A673 (cell line): ENCODE measurements around the gene KRT76.

ENCODE experiments used
- EZH2 ChIP-seq: fragments of 200-600 bp; sonication (generic); IDR thresholded peaks from 2 replicates; pipeline ENCODE4 v1.6.1; 2017; ENCODE audit warnings: borderline replicate concordance, low read depth, mild to moderate bottlenecking, mixed read lengths, antibody characterized with exemption, low read length; ENCODE audit not compliant: poor library complexity, severe bottlenecking
- TF ChIP-seq, protein P1 (sequence below): fragments of 300-800, 200-600 bp; sonication (generic); conservative IDR thresholded peaks from 2 replicates; pipeline ENCODE4 v1.5.1; 2017; ENCODE audit warnings: low read depth, mild to moderate bottlenecking, antibody characterized with exemption, low read length, moderate library complexity, mixed read lengths

DNA sequence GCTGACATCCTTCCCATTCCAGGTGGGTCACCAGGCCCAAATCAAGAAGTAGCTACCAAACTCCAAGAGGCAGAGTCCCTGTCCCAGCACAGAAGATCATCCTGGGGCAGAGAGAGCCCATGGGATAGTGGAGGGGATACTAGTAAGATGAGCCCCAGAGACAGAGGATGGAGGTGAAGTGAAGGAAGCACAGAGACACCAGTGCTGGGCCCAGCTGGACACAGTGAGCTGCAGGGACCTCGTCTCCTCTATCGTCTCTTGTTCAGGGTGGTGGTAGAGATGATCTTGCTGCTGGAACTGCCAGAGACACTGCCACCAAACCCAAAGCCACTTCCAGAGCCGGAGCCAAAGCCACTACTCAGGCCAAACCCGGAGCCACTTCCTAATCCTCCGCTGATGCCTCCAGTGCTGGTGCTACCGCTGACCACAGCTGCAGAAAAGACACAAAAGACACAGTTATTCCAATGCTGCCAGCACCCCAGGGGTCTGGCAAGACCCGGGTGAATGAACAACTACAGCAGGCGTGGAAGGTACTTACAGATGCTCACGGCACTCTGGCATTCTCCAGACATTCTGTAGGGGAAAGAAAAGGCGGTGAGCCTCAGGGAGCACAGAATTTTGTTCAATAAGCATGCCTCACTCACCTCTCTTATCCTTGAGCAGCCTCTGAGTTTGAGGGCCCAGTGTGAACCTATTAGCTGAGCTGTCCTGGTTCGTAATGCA lies 29.8 kb upstream of the KRT76 start:
- TF ChIP-seq, protein P1, sequence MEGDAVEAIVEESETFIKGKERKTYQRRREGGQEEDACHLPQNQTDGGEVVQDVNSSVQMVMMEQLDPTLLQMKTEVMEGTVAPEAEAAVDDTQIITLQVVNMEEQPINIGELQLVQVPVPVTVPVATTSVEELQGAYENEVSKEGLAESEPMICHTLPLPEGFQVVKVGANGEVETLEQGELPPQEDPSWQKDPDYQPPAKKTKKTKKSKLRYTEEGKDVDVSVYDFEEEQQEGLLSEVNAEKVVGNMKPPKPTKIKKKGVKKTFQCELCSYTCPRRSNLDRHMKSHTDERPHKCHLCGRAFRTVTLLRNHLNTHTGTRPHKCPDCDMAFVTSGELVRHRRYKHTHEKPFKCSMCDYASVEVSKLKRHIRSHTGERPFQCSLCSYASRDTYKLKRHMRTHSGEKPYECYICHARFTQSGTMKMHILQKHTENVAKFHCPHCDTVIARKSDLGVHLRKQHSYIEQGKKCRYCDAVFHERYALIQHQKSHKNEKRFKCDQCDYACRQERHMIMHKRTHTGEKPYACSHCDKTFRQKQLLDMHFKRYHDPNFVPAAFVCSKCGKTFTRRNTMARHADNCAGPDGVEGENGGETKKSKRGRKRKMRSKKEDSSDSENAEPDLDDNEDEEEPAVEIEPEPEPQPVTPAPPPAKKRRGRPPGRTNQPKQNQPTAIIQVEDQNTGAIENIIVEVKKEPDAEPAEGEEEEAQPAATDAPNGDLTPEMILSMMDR: no peak
- no peak for TF ChIP-seq EZH2
